Thoracic aorta (tissue), 2 donors: ENCODE results near the gene FOXO3. TPM values are rescaled to one million over a fixed set of nuclear protein-coding genes. Genes with fewer than 3 reads are reported as not detected.

ENCODE experiments used
- ATAC-seq: fragments of 150-250 bp; one replicate; pipeline ENCODE4 v1.8.0; 2017; ENCODE audit warnings: low read depth; ENCODE audit not compliant: insufficient number of reproducible peaks, low FRiP score
- DNase-seq: peaks from one replicate; pipeline ENCODE4 v3.0.0-alpha.2; 2020; ENCODE audit warnings: low spot score
- H3K27ac ChIP-seq, 2 donors: fragments of 200-600 bp; sonication (generic); 1 replicate in 1 of 2; 2 replicates in 1 of 2; pipeline ENCODE4 v1.5.1; 2016; ENCODE audit warnings: mild to moderate bottlenecking in 2 of 2, moderate library complexity in 2 of 2
- H3K27me3 ChIP-seq: fragments of 200-600 bp; sonication (generic); replicated peaks from 2 replicates; pipeline ENCODE4 v1.6.0; 2016; ENCODE audit warnings: mild to moderate bottlenecking; ENCODE audit not compliant: insufficient read depth
- H3K36me3 ChIP-seq: fragments of 200-600 bp; sonication (generic); one replicate; pipeline ENCODE4 v1.5.1; 2016
- H3K4me1 ChIP-seq, 2 donors: fragments of 200-600 bp; sonication (generic); 1 replicate in 1 of 2; 2 replicates in 1 of 2; pipeline versions ENCODE4 v1.5.1 to v1.6.0; 2016; ENCODE audit warnings: low read depth in 2 of 2, mild to moderate bottlenecking in 1 of 2; ENCODE audit not compliant: control insufficient read depth in 1 of 2
- H3K4me3 ChIP-seq: fragments of 200-600 bp; sonication (generic); 2 replicates; pipeline ENCODE4 v1.5.1; 2016; ENCODE audit warnings: mild to moderate bottlenecking
- H3K9me3 ChIP-seq: fragments of 200-600 bp; sonication (generic); 2 replicates; pipeline ENCODE4 v1.5.1; 2016
- total RNA-seq, 2 donors: library from RNA; depleted of rRNA; stranded (reverse); fragments of >200 nt; gene quantifications; one replicate each; pipeline versions ENCODE4 v1.1.0 to v1.2.3, GENCODE V29; 2016
- TF ChIP-seq, protein P1 (sequence below): fragments of 200-600 bp; sonication (generic); IDR thresholded peaks from one replicate; pipeline ENCODE4 v1.5.1; 2019; ENCODE audit warnings: antibody characterized with exemption

The FOXO3 gene
- total RNA-seq, 2 donors from 2014 or later, result 106 to 149 TPM

DNA sequence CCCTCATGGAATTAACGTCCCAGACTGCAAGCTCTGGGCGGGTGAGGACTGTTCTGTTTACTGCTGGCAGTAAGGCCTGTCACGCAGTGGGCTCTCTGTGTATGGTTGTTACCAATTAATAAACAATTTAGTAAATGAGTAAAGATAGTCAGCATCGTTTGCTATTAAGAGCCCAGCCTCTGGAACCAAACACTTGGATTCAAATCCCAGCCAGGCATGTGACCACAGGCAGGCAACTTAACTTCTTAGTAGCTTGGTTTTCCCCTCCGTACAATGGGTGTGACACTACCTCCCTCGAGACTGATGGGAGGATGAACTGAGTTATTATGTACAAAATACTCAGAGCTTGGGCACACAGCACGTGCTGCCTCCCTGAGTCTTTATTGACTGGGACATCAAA, 149.8 kb downstream of the FOXO3 start:
- TF ChIP-seq, protein P1, sequence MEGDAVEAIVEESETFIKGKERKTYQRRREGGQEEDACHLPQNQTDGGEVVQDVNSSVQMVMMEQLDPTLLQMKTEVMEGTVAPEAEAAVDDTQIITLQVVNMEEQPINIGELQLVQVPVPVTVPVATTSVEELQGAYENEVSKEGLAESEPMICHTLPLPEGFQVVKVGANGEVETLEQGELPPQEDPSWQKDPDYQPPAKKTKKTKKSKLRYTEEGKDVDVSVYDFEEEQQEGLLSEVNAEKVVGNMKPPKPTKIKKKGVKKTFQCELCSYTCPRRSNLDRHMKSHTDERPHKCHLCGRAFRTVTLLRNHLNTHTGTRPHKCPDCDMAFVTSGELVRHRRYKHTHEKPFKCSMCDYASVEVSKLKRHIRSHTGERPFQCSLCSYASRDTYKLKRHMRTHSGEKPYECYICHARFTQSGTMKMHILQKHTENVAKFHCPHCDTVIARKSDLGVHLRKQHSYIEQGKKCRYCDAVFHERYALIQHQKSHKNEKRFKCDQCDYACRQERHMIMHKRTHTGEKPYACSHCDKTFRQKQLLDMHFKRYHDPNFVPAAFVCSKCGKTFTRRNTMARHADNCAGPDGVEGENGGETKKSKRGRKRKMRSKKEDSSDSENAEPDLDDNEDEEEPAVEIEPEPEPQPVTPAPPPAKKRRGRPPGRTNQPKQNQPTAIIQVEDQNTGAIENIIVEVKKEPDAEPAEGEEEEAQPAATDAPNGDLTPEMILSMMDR, result no peak
- no peak for ATAC-seq
- Histone ChIP-seq H3K27ac (no peak overlapping the region), H3K9me3 (no peaks in the 10 kb centered on the region), H3K27me3 (no peaks in the 10 kb centered on the region), H3K4me3 (no peak overlapping the region), H3K36me3 (no peaks in the 10 kb centered on the region), H3K4me1 (peaks cover 16 to 49% of the 10 kb centered on the region in 2 donors)
- DNase-seq, result no peak

DNA sequence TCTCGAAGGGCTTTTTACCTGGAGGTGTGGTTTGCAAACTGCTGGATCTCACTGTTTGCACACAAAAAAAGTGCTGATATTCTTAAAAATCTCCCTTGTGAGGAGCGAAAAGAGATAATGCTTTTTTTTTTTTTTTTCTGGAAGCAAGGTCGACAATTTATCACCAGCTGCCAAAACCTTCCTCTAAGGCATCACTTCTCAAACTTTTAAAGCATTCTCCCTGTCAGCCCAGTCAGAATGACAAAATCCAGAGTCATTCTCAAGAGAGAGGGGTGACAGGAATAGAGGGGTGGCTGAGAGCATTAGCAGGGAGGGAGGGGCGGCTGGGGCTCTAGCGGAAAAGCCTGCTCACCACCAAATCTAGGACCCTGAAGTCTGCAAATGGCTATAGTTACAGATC, 150.4 kb downstream of the FOXO3 start:
- ATAC-seq, result no peak
- peaks cover 16 to 52% of the 10 kb centered on the region in 2 donors for H3K4me1 ChIP-seq

DNA sequence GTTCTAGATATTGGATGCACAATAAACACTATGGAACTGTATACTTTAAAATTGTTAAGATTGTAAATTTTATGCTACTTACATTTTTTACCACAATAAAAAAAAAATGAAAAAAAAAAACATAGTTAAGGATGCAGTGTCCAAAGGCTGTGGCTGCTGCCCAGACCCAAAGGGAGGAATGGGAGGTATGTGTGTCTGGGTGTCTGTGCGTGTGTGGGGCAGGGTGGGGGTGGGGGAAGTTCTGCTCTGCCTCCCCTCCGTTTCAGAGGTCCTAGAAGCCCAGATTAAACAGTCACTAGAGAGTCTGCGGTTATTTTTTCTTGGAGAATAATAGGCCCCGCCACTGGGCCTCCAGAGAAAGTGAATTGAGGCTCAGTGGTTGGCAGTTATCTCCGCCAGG, 151.1 kb downstream of the FOXO3 start:
- no peak for DNase-seq
- Histone ChIP-seq H3K27ac (no peak overlapping the region), H3K27me3 (no peaks in the 10 kb centered on the region), H3K4me3 (no peak overlapping the region), H3K36me3 (no peaks in the 10 kb centered on the region), H3K4me1 (peaks cover 16 to 47% of the 10 kb centered on the region in 2 donors), H3K9me3 (no peaks in the 10 kb centered on the region)
- no peak for ATAC-seq
- TF ChIP-seq, protein P1, result no peak

More for the DNA sequence above, 150.4 kb downstream of the FOXO3 start:
- H3K4me3 ChIP-seq, result no peak overlapping the region
- no peak for DNase-seq
- H3K36me3 ChIP-seq, result no peaks in the 10 kb centered on the region
- no peaks in the 10 kb centered on the region for H3K9me3 ChIP-seq
- H3K27me3 ChIP-seq, result no peaks in the 10 kb centered on the region
- TF ChIP-seq, protein P1, result no peak
- H3K27ac ChIP-seq, result no peak overlapping the region

DNA sequence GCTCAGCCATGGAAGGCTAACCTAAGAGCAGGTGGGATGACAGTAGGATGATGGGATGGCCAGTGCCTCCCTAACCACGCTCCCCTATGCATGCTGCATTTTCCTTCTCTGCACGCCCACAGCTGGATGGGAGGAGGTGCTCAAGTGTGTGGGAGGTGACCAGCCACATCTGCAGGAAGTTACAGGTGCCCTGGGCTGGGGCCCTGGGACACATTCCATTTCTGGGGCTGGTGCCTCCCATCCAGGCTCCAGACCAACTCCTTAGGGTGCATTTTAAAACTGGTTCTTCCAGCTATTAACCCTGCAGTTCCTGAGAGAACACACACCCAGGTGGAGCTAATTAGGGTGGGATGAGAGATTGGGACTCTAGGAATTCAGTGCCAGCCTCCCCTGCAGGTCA, 152.2 kb downstream of the FOXO3 start:
- DNase-seq, result no peak
- TF ChIP-seq, protein P1, result no peak
- no peak for ATAC-seq

DNA sequence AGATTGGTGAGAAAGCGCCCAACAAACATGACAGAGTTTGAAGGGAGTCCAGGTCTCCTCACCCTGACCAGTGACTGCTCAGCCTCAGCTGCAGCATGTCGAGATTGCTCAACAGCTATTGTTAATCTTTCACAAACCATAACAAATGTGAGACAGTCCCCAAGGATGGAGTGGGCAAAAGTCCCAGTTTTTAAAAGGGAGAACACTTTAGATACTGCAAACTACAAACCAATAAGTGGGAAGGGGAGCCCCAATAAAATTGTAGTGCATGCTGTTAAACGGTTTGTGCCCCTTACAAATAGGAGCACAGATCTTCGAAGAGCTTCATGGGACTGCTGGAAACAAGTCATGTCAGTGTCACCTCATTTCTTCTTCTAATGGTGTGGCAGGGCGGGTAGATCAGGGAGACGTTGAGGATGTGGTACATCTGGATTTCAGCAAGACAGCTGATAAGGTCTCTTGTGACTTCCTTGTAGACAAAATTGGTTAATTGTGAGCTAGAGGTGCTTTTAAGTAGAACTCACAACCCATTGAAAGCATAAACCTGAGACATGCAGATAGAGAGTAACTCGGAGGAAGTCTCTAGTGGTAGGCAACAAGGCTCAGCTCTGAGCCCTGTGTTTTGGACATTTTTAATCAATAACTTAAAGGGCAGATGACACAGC, 153.5 kb downstream of the FOXO3 start:
- no peaks in the 10 kb centered on the region for H3K27me3 ChIP-seq
- H3K36me3 ChIP-seq, result no peaks in the 10 kb centered on the region
- no peaks in the 10 kb centered on the region for H3K9me3 ChIP-seq
- no peak overlapping the region for H3K27ac ChIP-seq
- H3K4me1 ChIP-seq, result peaks cover 16 to 25% of the 10 kb centered on the region in 2 donors
- DNase-seq (no peak), ATAC-seq (peak; percentile 63)
- TF ChIP-seq, protein P1, result no peak
- peak overlapping the region; percentile 7 for H3K4me3 ChIP-seq

More for the DNA sequence above, 152.2 kb downstream of the FOXO3 start:
- Histone ChIP-seq H3K36me3 (no peaks in the 10 kb centered on the region), H3K4me3 (no peak overlapping the region), H3K27ac (no peak overlapping the region), H3K9me3 (no peaks in the 10 kb centered on the region), H3K4me1 (peaks cover 16 to 36% of the 10 kb centered on the region in 2 donors), H3K27me3 (no peaks in the 10 kb centered on the region)
